Measurements from ENCODE around the gene ZNF516.

ZNF516 gene

DNA sequence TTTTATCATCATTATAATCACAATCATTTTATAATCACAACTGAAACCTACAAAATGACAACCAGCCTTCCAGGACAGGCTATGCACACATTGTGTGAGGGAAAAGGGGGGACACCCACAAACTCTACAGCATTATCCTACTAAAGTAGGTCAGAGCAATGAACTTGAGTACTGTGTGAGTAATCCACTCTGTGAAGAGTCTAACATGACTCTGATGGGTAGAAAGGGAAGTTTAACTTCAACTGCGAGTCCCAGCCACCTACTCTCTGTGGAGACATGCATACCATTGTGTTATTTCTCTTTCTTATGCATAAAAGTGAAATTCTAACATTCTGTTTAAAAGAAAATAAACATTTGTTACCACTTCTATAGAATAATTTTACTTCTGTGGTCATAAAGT lies 177.9 kb downstream of the ZNF516 start:
- Histone ChIP-seq H3K27ac (ENCODE audit: low read depth, low read length) (no peak overlapping the region), H3K18ac (ENCODE audit: low read length) (no peak overlapping the region), H3K4me2 (ENCODE audit: low read length) (no peak overlapping the region), H3K4me3 (ENCODE audit: low read length) (no peak overlapping the region), H2BK120ac (ENCODE audit: low read depth, low read length) (no peak overlapping the region), H3K4me1 (ENCODE audit: control insufficient read depth, low read depth, low read length) (peaks cover 5% of the 10 kb centered on the region), H4K5ac (ENCODE audit: low read length) (no peak overlapping the region), H2AK5ac (ENCODE audit: low read length) (no peak overlapping the region), H3K23ac (ENCODE audit: low read length) (no peak overlapping the region), H3K36me3 (ENCODE audit: control insufficient read depth, insufficient read depth, low read length) (no peaks in the 10 kb centered on the region), H3K79me2 (ENCODE audit: control insufficient read depth, insufficient read depth, low read length) (no peaks in the 10 kb centered on the region), H3K56ac (ENCODE audit: low read length) (no peak overlapping the region), H3K9ac (ENCODE audit: low read length) (no peak overlapping the region), H2BK15ac (replicated peaks; ENCODE audit: low read depth) (no peak overlapping the region), H3K79me1 (ENCODE audit: low read length) (no peaks in the 10 kb centered on the region), H4K8ac (ENCODE audit: low read depth, low read length) (no peak overlapping the region), H3K4ac (ENCODE audit: low read depth, low read length) (no peak overlapping the region), H3K27me3 (ENCODE audit: insufficient read depth, low read length, poor library complexity) (no peaks in the 10 kb centered on the region), H2BK5ac (ENCODE audit: low read length) (no peak overlapping the region)
- WGBS (ENCODE audit: extremely low coverage, insufficient coverage, low lambda C conversion rate) = no CpG with 5 or more reads among the region's 1 CpG
- no peak for DNase-seq

- Histone ChIP-seq H3K79me1 (ENCODE audit: low read length) (no peaks in the 10 kb centered on the region), H2AK5ac (ENCODE audit: low read length) (no peak overlapping the region), H3K9ac (ENCODE audit: low read length) (no peak overlapping the region), H2BK15ac (replicated peaks; ENCODE audit: low read depth) (no peak overlapping the region), H3K4me2 (ENCODE audit: low read length) (no peak overlapping the region), H3K4me1 (ENCODE audit: control insufficient read depth, low read depth, low read length) (peaks cover 5% of the 10 kb centered on the region), H4K8ac (ENCODE audit: low read depth, low read length) (no peak overlapping the region), H3K27ac (ENCODE audit: low read depth, low read length) (no peak overlapping the region), H3K23ac (ENCODE audit: low read length) (no peak overlapping the region), H4K5ac (ENCODE audit: low read length) (no peak overlapping the region), H3K36me3 (ENCODE audit: control insufficient read depth, insufficient read depth, low read length) (no peaks in the 10 kb centered on the region), H2BK120ac (ENCODE audit: low read depth, low read length) (no peak overlapping the region), H3K18ac (ENCODE audit: low read length) (no peak overlapping the region), H3K27me3 (ENCODE audit: insufficient read depth, low read length, poor library complexity) (no peaks in the 10 kb centered on the region), H3K4ac (ENCODE audit: low read depth, low read length) (no peak overlapping the region), H3K79me2 (ENCODE audit: control insufficient read depth, insufficient read depth, low read length) (no peaks in the 10 kb centered on the region), H3K4me3 (ENCODE audit: low read length) (no peak overlapping the region), H2BK5ac (ENCODE audit: low read length) (no peak overlapping the region), H3K56ac (ENCODE audit: low read length) (no peak overlapping the region)
- no CpG with 5 or more reads among the region's 5 CpGs for WGBS (ENCODE audit: extremely low coverage, insufficient coverage, low lambda C conversion rate)
- no peak for DNase-seq
These were observed 179.3 kb downstream of the ZNF516 start for GRCh38 chr18:76315722-76316230.

- H4K5ac ChIP-seq (ENCODE audit: low read length) = no peak overlapping the region
- H3K9ac ChIP-seq (ENCODE audit: low read length) = no peak overlapping the region
- no peak for DNase-seq
- no peak overlapping the region for H2BK15ac ChIP-seq (replicated peaks; ENCODE audit: low read depth)
- H3K4me1 ChIP-seq (ENCODE audit: control insufficient read depth, low read depth, low read length) = no peaks in the 10 kb centered on the region
- no peak overlapping the region for H2BK120ac ChIP-seq (ENCODE audit: low read depth, low read length)
- no peak overlapping the region for H3K23ac ChIP-seq (ENCODE audit: low read length)
- no peaks in the 10 kb centered on the region for H3K79me2 ChIP-seq (ENCODE audit: control insufficient read depth, insufficient read depth, low read length)
- H3K4ac ChIP-seq (ENCODE audit: low read depth, low read length) = no peak overlapping the region
- no peak overlapping the region for H3K18ac ChIP-seq (ENCODE audit: low read length)
- H3K56ac ChIP-seq (ENCODE audit: low read length) = no peak overlapping the region
- H3K27me3 ChIP-seq (ENCODE audit: insufficient read depth, low read length, poor library complexity) = no peaks in the 10 kb centered on the region
- no peak overlapping the region for H4K8ac ChIP-seq (ENCODE audit: low read depth, low read length)
- no CpG with 5 or more reads among the region's 6 CpGs for WGBS (ENCODE audit: extremely low coverage, insufficient coverage, low lambda C conversion rate)
- no peaks in the 10 kb centered on the region for H3K36me3 ChIP-seq (ENCODE audit: control insufficient read depth, insufficient read depth, low read length)
- no peak overlapping the region for H3K27ac ChIP-seq (ENCODE audit: low read depth, low read length)
- no peak overlapping the region for H2AK5ac ChIP-seq (ENCODE audit: low read length)
- H3K79me1 ChIP-seq (ENCODE audit: low read length) = no peaks in the 10 kb centered on the region
- H3K4me3 ChIP-seq (ENCODE audit: low read length) = no peak overlapping the region
- H3K4me2 ChIP-seq (ENCODE audit: low read length) = no peak overlapping the region
- no peak overlapping the region for H2BK5ac ChIP-seq (ENCODE audit: low read length)
These were observed 180.5 kb downstream of the ZNF516 start for GRCh38 chr18:76314496-76314895.

DNA sequence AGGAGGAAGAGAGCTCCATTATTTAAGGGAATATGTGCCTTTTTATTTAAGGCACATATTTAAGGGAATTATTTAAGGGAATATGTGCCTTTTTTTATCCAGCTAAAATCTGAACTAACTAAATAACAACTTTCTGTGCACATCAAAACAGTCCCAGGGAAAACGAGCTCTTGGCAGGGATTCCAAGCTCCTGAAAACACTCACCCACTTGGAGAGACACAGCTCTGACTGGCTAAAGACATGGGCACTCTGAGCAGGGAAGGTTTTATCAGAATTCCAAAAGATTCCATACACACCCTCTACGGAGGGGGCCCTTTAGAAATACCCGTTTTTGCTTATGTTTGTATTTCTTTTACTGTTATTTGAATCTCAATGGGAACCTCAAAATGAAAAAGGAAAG lies 181.0 kb downstream of the ZNF516 start:
- Histone ChIP-seq H2AK5ac (ENCODE audit: low read length) (no peak overlapping the region), H3K56ac (ENCODE audit: low read length) (no peak overlapping the region), H3K23ac (ENCODE audit: low read length) (no peak overlapping the region), H3K27me3 (ENCODE audit: insufficient read depth, low read length, poor library complexity) (no peaks in the 10 kb centered on the region), H2BK120ac (ENCODE audit: low read depth, low read length) (no peak overlapping the region), H3K18ac (ENCODE audit: low read length) (no peak overlapping the region), H4K8ac (ENCODE audit: low read depth, low read length) (no peak overlapping the region), H3K27ac (ENCODE audit: low read depth, low read length) (no peak overlapping the region), H3K4me2 (ENCODE audit: low read length) (no peak overlapping the region), H3K4me1 (ENCODE audit: control insufficient read depth, low read depth, low read length) (no peaks in the 10 kb centered on the region), H2BK5ac (ENCODE audit: low read length) (no peak overlapping the region), H3K79me2 (ENCODE audit: control insufficient read depth, insufficient read depth, low read length) (no peaks in the 10 kb centered on the region), H2BK15ac (replicated peaks; ENCODE audit: low read depth) (no peak overlapping the region), H3K36me3 (ENCODE audit: control insufficient read depth, insufficient read depth, low read length) (no peaks in the 10 kb centered on the region), H3K9ac (ENCODE audit: low read length) (no peak overlapping the region), H3K79me1 (ENCODE audit: low read length) (no peaks in the 10 kb centered on the region), H3K4me3 (ENCODE audit: low read length) (no peak overlapping the region), H4K5ac (ENCODE audit: low read length) (no peak overlapping the region), H3K4ac (ENCODE audit: low read depth, low read length) (no peak overlapping the region)
- DNase-seq = no peak
- WGBS (ENCODE audit: extremely low coverage, insufficient coverage, low lambda C conversion rate) = no CpG with 5 or more reads among the region's 3 CpGs

Data from mesendoderm (in vitro differentiated cells).